Endodermal cell (in vitro differentiated cells): Measurements from ENCODE around the gene NOL9. TPM values are rescaled to one million over a fixed set of nuclear protein-coding genes. Genes with fewer than 3 reads are reported as not detected.

Source experiments
- DNase-seq: peaks from one replicate; pipeline ENCODE4 v3.0.0-alpha.2; 2017
- H3K27ac ChIP-seq: 2 replicates; pipeline ENCODE4 v1.5.1; 2013; ENCODE audit warnings: mild to moderate bottlenecking, low read depth, low read length, moderate library complexity
- H3K27me3 ChIP-seq: 2 replicates; pipeline ENCODE4 v1.6.1; 2013; ENCODE audit warnings: mild to moderate bottlenecking, low read length, moderate library complexity; ENCODE audit not compliant: insufficient read depth, control insufficient read depth, poor library complexity, severe bottlenecking
- H3K36me3 ChIP-seq: 2 replicates; pipeline ENCODE4 v1.7.0; 2013; ENCODE audit warnings: mild to moderate bottlenecking, low read length, moderate library complexity; ENCODE audit not compliant: control insufficient read depth, insufficient read depth
- H3K4me1 ChIP-seq: one replicate; pipeline ENCODE4 v1.7.0; 2013; ENCODE audit warnings: low read length; ENCODE audit not compliant: control insufficient read depth, insufficient read depth
- H3K4me3 ChIP-seq: 2 replicates; pipeline ENCODE4 v1.5.1; 2013; ENCODE audit warnings: mild to moderate bottlenecking, low read length, moderate library complexity
- H3K9ac ChIP-seq: 2 replicates; pipeline ENCODE4 v1.6.1; 2013; ENCODE audit warnings: mild to moderate bottlenecking, low read length, moderate library complexity; ENCODE audit not compliant: poor library complexity, severe bottlenecking; ENCODE audit errors: extremely low read depth
- H3K9me3 ChIP-seq: 2 replicates; pipeline ENCODE4 v1.6.1; 2013; ENCODE audit warnings: mild to moderate bottlenecking, low read length, moderate library complexity; ENCODE audit not compliant: control insufficient read depth
- H3K27ac Mint-ChIP-seq: 2 replicates; pipeline ENCODE4 v1.8.0; 2020; ENCODE audit warnings: mixed read lengths
- H3K27me3 Mint-ChIP-seq: 2 replicates; pipeline ENCODE4 v1.8.0; 2021; ENCODE audit warnings: mild to moderate bottlenecking, mixed read lengths; ENCODE audit not compliant: insufficient read depth
- H3K36me3 Mint-ChIP-seq: 2 replicates; pipeline ENCODE4 v1.8.0; 2020; ENCODE audit warnings: low read depth, mixed read lengths
- H3K4me1 Mint-ChIP-seq: 2 replicates; pipeline ENCODE4 v1.8.0; 2020; ENCODE audit warnings: mixed read lengths
- H3K4me3 Mint-ChIP-seq: 2 replicates; pipeline ENCODE4 v1.8.0; 2020; ENCODE audit warnings: mild to moderate bottlenecking, moderate library complexity, mixed read lengths
- H3K9me3 Mint-ChIP-seq: 2 replicates; pipeline ENCODE4 v1.8.0; 2020; ENCODE audit warnings: mild to moderate bottlenecking, mixed read lengths
- CTCF ChIP-seq: fragments of 200-600 bp; sonication (generic); conservative IDR thresholded peaks from 2 replicates; pipeline ENCODE4 v1.5.0; 2021; ENCODE audit warnings: antibody characterized with exemption, mild to moderate bottlenecking
- WGBS, 2 experiments: methylation state at CpG; one replicate each; pipeline versions ENCODE4 v1.1.5 to v1.1.7; 2013; ENCODE audit warnings: missing lambda C conversion rate in 2 of 2, mixed read lengths in 1 of 2; ENCODE audit not compliant: insufficient coverage in 1 of 2, insufficient read length in 1 of 2; 5-methylcytosine and 5-hydroxymethylcytosine counted together
- total RNA-seq, 2 donors: library from RNA; stranded (reverse); fragmentation: NEBNext Ultra II Directional in 1 of 2; extraction: Animal tissue kit (Norgen Biotek cat#: 25700) in 1 of 2; gene quantifications; 2 replicates in 1 of 2; 3 replicates in 1 of 2; pipeline ENCODE4 v1.2.1, GENCODE V29; 2021

Gene NOL9
- total RNA-seq, 2 donors from 2014 or later = 35.0 to 43.9 TPM

- peaks cover 2% of the 10 kb centered on the region for H3K4me1 ChIP-seq
- no peaks in the 10 kb centered on the region for H3K9me3 ChIP-seq
- no peak for TF ChIP-seq CTCF
- H3K36me3 ChIP-seq = no peaks in the 10 kb centered on the region
- 0 to 1% methylated on average over 2 to 21 of the region's 21 CpGs for WGBS, 2 experiments
- H3K27ac ChIP-seq = no peak overlapping the region
- H3K4me3 ChIP-seq = peak overlapping the region; percentile 78
- H3K4me3 Mint-ChIP-seq = peak overlapping the region; percentile 61
- H3K27me3 ChIP-seq = peaks cover 29% of the 10 kb centered on the region
- no peak overlapping the region for H3K9ac ChIP-seq
- no peak overlapping the region for H3K27ac Mint-ChIP-seq
- no peaks in the 10 kb centered on the region for H3K9me3 Mint-ChIP-seq
- H3K36me3 Mint-ChIP-seq = no peaks in the 10 kb centered on the region
- H3K4me1 Mint-ChIP-seq = peaks cover under 1% of the 10 kb centered on the region
- H3K27me3 Mint-ChIP-seq = peaks cover 45% of the 10 kb centered on the region
- peak; percentile 54 for DNase-seq
Observed at GRCh38 chr1:6496890-6497214, 57.5 kb downstream of the NOL9 start.

- Histone ChIP-seq H3K27me3 (peaks cover 29% of the 10 kb centered on the region), H3K9ac (no peak overlapping the region), H3K4me1 (peaks cover 2% of the 10 kb centered on the region), H3K9me3 (no peaks in the 10 kb centered on the region), H3K27ac (no peak overlapping the region), H3K36me3 (no peaks in the 10 kb centered on the region), H3K4me3 (peak overlapping the region; percentile 78)
- no peak overlapping the region for H3K27ac Mint-ChIP-seq
- no peaks in the 10 kb centered on the region for H3K36me3 Mint-ChIP-seq
- H3K4me1 Mint-ChIP-seq = peaks cover 6% of the 10 kb centered on the region
- DNase-seq = peak; percentile 67
- H3K27me3 Mint-ChIP-seq = peaks cover 44% of the 10 kb centered on the region
- no peaks in the 10 kb centered on the region for H3K9me3 Mint-ChIP-seq
- WGBS, 2 experiments = 24 to 32% methylated on average over 6 to 13 of the region's 13 CpGs
- no peak for TF ChIP-seq CTCF
- H3K4me3 Mint-ChIP-seq = peak overlapping the region; percentile 61
Observed at GRCh38 chr1:6496365-6496721, 58.0 kb downstream of the NOL9 start.

- Histone ChIP-seq H3K27me3 (peaks cover 29% of the 10 kb centered on the region), H3K9ac (no peak overlapping the region), H3K36me3 (no peaks in the 10 kb centered on the region), H3K4me1 (peaks cover 2% of the 10 kb centered on the region), H3K9me3 (no peaks in the 10 kb centered on the region), H3K4me3 (no peak overlapping the region), H3K27ac (no peak overlapping the region)
- Mint-ChIP-seq H3K36me3 (no peaks in the 10 kb centered on the region), H3K27me3 (peaks cover 38% of the 10 kb centered on the region), H3K4me1 (peaks cover 9% of the 10 kb centered on the region), H3K27ac (no peak overlapping the region), H3K9me3 (no peaks in the 10 kb centered on the region), H3K4me3 (peak overlapping the region; percentile 61)
- TF ChIP-seq CTCF = no peak
- 83 to 88% methylated on average over 11 to 14 of the region's 14 CpGs for WGBS, 2 experiments
- peak; percentile 68 for DNase-seq
Observed at GRCh38 chr1:6495540-6496364, 58.6 kb downstream of the NOL9 start.
